DND-41 (cell line): Measurements from ENCODE around the gene FNDC3B.

Experiments used
- ATAC-seq: fragments of 200-7000 bp; cut with Tn5 transposase; 3 replicates; pipeline ENCODE4 v1.9.1; 2021; ENCODE audit warnings: low read depth; ENCODE audit not compliant: insufficient read depth
- DNase-seq: peaks from one replicate; pipeline ENCODE4 v3.0.0-alpha.2; 2020
- H2AFZ ChIP-seq: 2 replicates; pipeline ENCODE4 v1.6.0; 2012; ENCODE audit warnings: low read depth, low read length
- H3K27ac ChIP-seq: 2 replicates; pipeline ENCODE4 v1.5.1; 2012; ENCODE audit warnings: low read length, inconsistent platforms
- H3K27me3 ChIP-seq: fragments of 200-600 bp; sonication (generic); 2 replicates; pipeline ENCODE4 v1.6.0; 2012; ENCODE audit warnings: low read length, mild to moderate bottlenecking, inconsistent platforms; ENCODE audit not compliant: insufficient read depth, poor library complexity
- H3K36me3 ChIP-seq: 2 replicates; pipeline ENCODE4 v1.5.1; 2012; ENCODE audit warnings: low read length, inconsistent platforms; ENCODE audit not compliant: insufficient read depth
- H3K4me1 ChIP-seq: 2 replicates; pipeline ENCODE4 v1.5.1; 2012; ENCODE audit warnings: mild to moderate bottlenecking, low read length; ENCODE audit not compliant: insufficient read depth
- H3K4me2 ChIP-seq: 2 replicates; pipeline ENCODE4 v1.6.0; 2012; ENCODE audit warnings: mild to moderate bottlenecking, moderate library complexity, low read length, inconsistent platforms; ENCODE audit not compliant: insufficient read depth
- H3K4me3 ChIP-seq, 2 experiments: fragments of 200-600 bp in 1 of 2; shearing (Covaris generic) in 1 of 2; 2 replicates each; pipeline ENCODE4 v1.5.1; 2012 to 2016; ENCODE audit warnings: inconsistent platforms in 2 of 2, low read length in 2 of 2, mild to moderate bottlenecking in 2 of 2, low read depth in 1 of 2, moderate library complexity in 1 of 2
- H3K79me2 ChIP-seq: 2 replicates; pipeline ENCODE4 v1.6.0; 2012; ENCODE audit warnings: low read length, inconsistent platforms; ENCODE audit not compliant: insufficient read depth
- H3K9ac ChIP-seq: 2 replicates; pipeline ENCODE4 v1.6.0; 2012; ENCODE audit warnings: low read depth, mild to moderate bottlenecking, inconsistent platforms, low read length, moderate library complexity
- H3K9me3 ChIP-seq: 2 replicates; pipeline ENCODE4 v1.5.1; 2012; ENCODE audit warnings: low read length, moderate library complexity, mild to moderate bottlenecking, inconsistent platforms; ENCODE audit not compliant: insufficient read depth, severe bottlenecking
- H4K20me1 ChIP-seq: 2 replicates; pipeline ENCODE4 v1.6.0; 2012; ENCODE audit warnings: low read length; ENCODE audit not compliant: insufficient read depth
- EZH2 ChIP-seq: IDR thresholded peaks from 3 replicates; pipeline ENCODE4 v1.6.1; 2012; ENCODE audit warnings: borderline replicate concordance, low read depth, mild to moderate bottlenecking, moderate library complexity, low read length, inconsistent platforms; ENCODE audit not compliant: severe bottlenecking
- TF ChIP-seq, protein P1 (sequence below): IDR thresholded peaks from 2 replicates; pipeline ENCODE4 v1.5.1; 2012; ENCODE audit warnings: borderline replicate concordance, low read length, moderate library complexity, mild to moderate bottlenecking; ENCODE audit not compliant: poor library complexity, severe bottlenecking; ENCODE audit errors: extremely low read depth

The FNDC3B gene

DNA sequence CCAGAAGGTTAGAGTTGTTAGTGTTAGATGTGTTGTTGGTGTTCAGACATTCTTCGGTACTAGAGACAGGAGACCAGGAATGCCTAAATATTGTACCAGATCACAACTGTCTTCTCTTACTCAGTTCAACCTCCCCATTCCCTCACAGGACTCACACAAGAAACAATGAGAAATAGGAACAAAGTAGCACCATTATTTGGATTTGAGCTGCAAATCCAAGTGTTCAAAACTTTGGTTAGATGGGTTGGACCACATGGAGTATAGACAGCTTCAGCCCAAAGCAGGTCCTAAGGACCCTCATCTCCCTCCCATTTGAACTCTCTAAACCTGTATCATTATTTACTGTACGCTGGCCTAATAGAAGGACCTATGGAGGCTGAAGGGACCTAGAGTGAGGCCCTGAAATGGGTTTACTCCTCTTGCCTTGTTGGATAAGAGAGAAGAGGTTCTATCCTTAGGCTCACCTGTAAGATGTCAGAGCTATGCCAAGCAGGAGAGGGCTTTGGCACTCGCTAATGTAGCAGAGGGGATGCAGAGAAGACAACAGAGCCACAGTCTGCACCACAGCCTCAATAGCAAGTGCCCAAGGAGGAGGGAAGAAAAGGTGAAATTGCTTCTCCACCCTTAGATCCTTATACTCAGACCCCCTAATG lies 70.9 kb downstream of the FNDC3B start:
- Histone ChIP-seq H3K79me2 (no peaks in the 10 kb centered on the region), H3K27me3 (no peaks in the 10 kb centered on the region), H3K27ac (no peak overlapping the region), H3K4me1 (peaks cover 24% of the 10 kb centered on the region), H3K4me2 (no peak overlapping the region), H3K36me3 (no peaks in the 10 kb centered on the region), H4K20me1 (peaks cover 35% of the 10 kb centered on the region), H3K9me3 (no peaks in the 10 kb centered on the region), H3K9ac (no peak overlapping the region), H3K4me3 (no peak overlapping the region), H2AFZ (no peak overlapping the region)
- TF ChIP-seq EZH2: no peak
- ATAC-seq (no peak), DNase-seq (no peak)

DNA sequence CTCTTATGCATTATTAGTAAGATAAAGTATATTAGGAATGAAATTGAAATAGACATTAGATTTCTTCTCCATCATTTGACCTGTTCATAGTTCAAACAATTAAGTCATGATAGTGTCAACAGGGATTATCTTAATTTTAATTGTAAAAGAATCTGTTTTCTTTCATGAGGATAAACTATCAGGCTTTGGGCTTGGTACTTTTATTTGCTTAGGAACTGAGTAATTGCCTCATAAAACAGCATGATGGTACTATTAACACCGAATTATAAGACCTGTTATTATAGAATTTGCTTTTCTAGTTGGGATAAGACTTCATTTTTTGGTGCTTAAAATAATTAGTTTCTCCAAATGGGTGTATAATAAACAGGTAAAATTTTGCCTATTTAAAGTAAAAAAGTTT lies 71.8 kb downstream of the FNDC3B start:
- TF ChIP-seq, protein P1, sequence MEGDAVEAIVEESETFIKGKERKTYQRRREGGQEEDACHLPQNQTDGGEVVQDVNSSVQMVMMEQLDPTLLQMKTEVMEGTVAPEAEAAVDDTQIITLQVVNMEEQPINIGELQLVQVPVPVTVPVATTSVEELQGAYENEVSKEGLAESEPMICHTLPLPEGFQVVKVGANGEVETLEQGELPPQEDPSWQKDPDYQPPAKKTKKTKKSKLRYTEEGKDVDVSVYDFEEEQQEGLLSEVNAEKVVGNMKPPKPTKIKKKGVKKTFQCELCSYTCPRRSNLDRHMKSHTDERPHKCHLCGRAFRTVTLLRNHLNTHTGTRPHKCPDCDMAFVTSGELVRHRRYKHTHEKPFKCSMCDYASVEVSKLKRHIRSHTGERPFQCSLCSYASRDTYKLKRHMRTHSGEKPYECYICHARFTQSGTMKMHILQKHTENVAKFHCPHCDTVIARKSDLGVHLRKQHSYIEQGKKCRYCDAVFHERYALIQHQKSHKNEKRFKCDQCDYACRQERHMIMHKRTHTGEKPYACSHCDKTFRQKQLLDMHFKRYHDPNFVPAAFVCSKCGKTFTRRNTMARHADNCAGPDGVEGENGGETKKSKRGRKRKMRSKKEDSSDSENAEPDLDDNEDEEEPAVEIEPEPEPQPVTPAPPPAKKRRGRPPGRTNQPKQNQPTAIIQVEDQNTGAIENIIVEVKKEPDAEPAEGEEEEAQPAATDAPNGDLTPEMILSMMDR: no peak
- H3K4me1 ChIP-seq: peaks cover 24% of the 10 kb centered on the region
- H3K27me3 ChIP-seq: no peaks in the 10 kb centered on the region
- no peak overlapping the region for H3K27ac ChIP-seq
- no peaks in the 10 kb centered on the region for H3K36me3 ChIP-seq
- H3K9ac ChIP-seq: no peak overlapping the region
- DNase-seq: no peak
- peaks cover 33% of the 10 kb centered on the region for H4K20me1 ChIP-seq
- no peak overlapping the region for H3K4me3 ChIP-seq
- no peak for ATAC-seq
- H2AFZ ChIP-seq: no peak overlapping the region
- no peaks in the 10 kb centered on the region for H3K79me2 ChIP-seq
- H3K9me3 ChIP-seq: no peaks in the 10 kb centered on the region
- H3K4me2 ChIP-seq: no peak overlapping the region

DNA sequence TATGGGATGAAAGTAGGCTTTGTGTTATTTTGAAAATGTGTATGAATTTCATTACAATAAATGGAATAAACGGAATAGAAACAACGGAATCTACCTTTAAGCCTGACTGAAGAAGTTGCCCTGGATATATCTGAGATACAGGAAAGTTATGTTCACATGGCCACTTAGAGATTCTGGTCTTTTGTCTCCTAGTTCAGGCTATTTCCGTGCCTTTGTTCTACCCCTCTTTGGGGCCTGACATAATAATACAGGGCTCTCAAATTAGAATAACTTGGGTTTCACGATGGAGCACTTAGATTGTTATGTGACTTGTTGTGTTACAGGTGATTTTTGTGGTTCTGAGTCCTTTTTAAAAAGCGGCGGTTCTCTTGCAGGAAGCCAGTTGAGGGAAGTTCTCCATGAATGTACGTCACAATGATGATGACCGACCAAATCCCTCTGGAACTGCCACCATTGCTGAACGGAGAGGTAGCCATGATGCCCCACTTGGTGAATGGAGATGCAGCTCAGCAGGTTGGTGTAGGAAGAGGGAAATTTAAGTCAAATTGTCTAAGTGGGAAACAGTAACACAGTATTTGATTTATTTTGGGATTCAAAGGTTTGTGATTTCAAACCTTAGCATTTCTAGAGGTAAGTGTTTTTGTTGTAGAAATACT lies 72.8 kb downstream of the FNDC3B start:
- no peak for ATAC-seq
- Histone ChIP-seq H3K9ac (no peak overlapping the region), H3K4me1 (peaks cover 18% of the 10 kb centered on the region), H3K9me3 (no peaks in the 10 kb centered on the region), H3K27me3 (no peaks in the 10 kb centered on the region), H3K79me2 (no peaks in the 10 kb centered on the region), H4K20me1 (peaks cover 29% of the 10 kb centered on the region), H3K4me3 (no peak overlapping the region), H3K27ac (no peak overlapping the region), H3K36me3 (no peaks in the 10 kb centered on the region), H3K4me2 (no peak overlapping the region), H2AFZ (no peak overlapping the region)
- TF ChIP-seq, protein P1: no peak
- TF ChIP-seq EZH2: no peak
- no peak for DNase-seq

DNA sequence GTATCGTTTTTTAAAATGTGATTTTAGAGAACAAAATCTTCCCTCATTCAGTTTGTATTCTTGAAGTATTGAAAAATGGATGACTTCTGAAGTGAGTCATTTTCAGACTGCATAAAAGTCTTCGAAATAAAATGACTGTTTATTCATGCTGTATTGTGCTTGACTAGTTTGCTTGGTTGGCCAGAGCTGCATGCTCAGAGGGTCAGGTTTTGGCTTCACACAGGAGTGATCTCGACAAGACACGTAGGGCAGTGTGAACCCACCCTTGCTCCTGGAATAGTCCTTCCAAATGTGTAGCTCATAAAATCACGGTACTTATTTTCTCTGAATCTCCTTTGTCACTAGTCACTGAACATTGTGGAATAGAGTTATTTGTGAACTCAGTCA lies 73.3 kb downstream of the FNDC3B start:
- ATAC-seq: no peak
- DNase-seq: no peak
- Histone ChIP-seq H3K4me2 (no peak overlapping the region), H2AFZ (no peak overlapping the region), H3K4me3 (no peak overlapping the region), H3K9ac (no peak overlapping the region), H3K4me1 (peaks cover 12% of the 10 kb centered on the region), H3K27me3 (no peaks in the 10 kb centered on the region), H3K79me2 (no peaks in the 10 kb centered on the region), H3K36me3 (no peaks in the 10 kb centered on the region), H3K9me3 (no peaks in the 10 kb centered on the region), H3K27ac (no peak overlapping the region), H4K20me1 (peaks cover 24% of the 10 kb centered on the region)
- TF ChIP-seq EZH2: no peak
- TF ChIP-seq, protein P1: no peak
